Choroid plexus epithelial cell (primary cell): ENCODE results near the gene ESYT3.

Experiments
- DNase-seq: peaks from one replicate; pipeline ENCODE4 v3.0.0-alpha.2; 2010; ENCODE audit warnings: low read depth
- H3K4me3 ChIP-seq: 2 replicates; pipeline ENCODE4 v1.5.1; 2011; ENCODE audit warnings: low read depth, mild to moderate bottlenecking, control low read depth, low read length, moderate library complexity
- TF ChIP-seq, protein P1 (sequence below): conservative IDR thresholded peaks from 2 replicates; pipeline ENCODE4 v1.5.1; 2011; ENCODE audit warnings: low read depth, mild to moderate bottlenecking, control low read depth, inconsistent platforms, low read length, moderate library complexity

The ESYT3 gene

DNA sequence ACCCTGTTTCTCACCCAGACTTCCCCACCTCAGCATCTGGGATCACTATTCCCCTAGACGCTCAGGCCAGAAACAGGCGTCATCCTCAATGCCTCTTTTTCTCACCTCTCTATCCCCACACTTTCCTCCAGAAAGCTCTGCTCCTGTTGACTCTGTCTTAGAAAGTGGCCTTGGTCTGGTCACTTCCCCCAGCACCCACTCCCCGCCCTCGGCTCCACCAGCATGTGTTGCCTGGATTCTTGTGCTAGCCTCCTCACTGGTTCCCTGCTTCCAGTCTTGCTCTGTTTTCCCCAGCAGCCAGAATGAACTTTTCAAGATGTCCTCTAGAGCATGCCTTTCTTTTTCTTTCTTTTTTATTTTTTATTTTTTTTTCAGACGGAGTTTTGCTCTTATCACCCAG is 39.7 kb upstream of the ESYT3 start:
- no peak overlapping the region for H3K4me3 ChIP-seq
- TF ChIP-seq, protein P1, sequence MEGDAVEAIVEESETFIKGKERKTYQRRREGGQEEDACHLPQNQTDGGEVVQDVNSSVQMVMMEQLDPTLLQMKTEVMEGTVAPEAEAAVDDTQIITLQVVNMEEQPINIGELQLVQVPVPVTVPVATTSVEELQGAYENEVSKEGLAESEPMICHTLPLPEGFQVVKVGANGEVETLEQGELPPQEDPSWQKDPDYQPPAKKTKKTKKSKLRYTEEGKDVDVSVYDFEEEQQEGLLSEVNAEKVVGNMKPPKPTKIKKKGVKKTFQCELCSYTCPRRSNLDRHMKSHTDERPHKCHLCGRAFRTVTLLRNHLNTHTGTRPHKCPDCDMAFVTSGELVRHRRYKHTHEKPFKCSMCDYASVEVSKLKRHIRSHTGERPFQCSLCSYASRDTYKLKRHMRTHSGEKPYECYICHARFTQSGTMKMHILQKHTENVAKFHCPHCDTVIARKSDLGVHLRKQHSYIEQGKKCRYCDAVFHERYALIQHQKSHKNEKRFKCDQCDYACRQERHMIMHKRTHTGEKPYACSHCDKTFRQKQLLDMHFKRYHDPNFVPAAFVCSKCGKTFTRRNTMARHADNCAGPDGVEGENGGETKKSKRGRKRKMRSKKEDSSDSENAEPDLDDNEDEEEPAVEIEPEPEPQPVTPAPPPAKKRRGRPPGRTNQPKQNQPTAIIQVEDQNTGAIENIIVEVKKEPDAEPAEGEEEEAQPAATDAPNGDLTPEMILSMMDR: no peak
- DNase-seq: no peak

DNA sequence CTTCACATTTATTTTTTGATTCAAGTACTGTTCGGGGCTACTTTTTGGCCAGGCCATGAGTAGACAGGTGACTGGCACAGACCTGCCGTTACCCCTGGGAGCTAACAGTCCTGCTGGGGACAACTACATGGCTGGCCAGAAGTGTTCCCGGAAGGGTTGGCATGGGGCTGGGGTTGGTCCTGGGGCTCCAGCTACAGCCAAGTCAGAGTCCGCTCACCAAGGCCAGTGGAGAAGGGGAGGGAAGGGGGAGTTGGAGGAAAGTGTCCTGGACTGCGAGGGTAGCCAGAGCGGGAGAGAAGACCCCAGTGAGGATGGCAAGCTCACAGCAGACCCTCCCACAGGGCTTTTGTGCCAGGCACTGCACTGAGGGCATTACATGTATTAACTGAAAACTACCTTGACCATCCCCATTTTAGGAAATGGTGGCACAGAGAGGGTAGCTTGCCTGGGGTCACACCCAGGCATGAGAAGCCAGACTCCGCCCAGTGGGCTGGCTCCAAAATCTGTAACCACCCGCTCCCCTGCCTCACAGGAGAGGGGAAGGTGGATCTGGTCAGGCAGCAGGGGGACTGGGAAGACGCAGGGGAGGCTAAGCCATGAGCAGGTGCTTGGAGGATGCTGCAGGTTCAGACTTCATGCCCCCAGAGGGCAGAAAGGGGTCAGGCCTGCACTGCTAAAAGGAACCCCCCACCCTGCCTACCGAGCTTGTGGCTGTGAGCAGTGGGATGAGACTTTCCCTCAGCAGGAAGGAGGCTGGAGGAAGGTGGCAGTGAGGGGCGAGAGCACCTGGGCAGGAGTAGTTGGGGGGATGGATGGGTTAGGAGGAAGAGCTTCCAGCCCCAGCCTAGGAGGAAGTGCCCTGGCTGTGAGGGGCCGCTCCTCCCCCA is 38.3 kb upstream of the ESYT3 start:
- H3K4me3 ChIP-seq: no peak overlapping the region
- TF ChIP-seq, protein P1: no peak
- no peak for DNase-seq

DNA sequence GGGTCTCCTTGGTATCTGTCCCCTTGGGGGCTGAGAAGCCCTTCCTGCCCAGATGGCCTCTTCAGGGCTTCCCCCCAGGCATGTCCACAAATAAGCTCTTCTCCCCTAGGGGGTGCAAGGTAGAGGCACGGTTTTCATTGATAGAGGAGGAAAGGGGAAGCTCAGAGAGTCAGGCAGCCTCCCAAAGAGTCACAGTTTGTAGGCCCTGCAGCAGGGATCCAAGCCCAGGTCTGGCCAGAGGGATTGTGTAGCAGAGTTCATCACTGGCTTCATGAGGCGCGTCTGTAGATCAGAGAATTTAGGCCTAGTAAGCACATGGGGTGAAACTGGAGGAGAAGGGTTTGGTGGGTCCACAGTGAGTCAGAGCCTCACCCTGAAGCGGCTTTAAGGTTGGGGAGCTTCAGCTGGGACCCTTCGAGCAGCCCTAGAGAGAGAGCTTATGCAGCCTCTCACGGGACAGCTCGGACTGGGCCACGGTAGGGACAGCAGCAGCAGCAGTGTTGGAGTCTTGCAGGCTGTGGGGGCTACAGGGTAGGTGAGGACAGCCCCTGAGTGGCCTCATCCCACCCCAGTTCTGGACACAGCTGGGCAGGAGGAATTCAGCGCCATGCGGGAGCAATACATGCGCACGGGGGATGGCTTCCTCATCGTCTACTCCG is 37.5 kb upstream of the ESYT3 start:
- no peak overlapping the region for H3K4me3 ChIP-seq
- TF ChIP-seq, protein P1: no peak
- DNase-seq: no peak

DNA sequence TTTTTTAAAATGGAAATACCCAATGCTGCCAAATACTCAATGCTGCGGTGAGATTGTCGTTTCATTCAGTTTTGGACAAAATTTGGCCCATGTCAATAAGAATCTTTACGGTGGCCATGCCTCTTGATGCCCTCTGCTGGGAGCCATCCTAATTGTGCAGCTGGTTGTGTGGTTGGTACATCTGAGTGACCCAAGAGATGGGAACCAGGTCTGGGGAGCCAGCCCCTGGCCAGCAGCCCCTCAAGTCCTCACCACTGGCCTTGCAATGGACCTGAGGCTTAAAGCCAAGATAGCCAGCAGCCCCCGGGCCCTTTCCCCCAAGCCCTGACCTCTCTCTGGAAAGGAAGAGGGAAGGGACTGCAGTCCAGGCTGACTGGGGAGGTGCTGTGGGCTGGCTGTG is 36.4 kb upstream of the ESYT3 start:
- no peak for DNase-seq
- TF ChIP-seq, protein P1: peak; percentile 33
- H3K4me3 ChIP-seq: no peak overlapping the region

DNA sequence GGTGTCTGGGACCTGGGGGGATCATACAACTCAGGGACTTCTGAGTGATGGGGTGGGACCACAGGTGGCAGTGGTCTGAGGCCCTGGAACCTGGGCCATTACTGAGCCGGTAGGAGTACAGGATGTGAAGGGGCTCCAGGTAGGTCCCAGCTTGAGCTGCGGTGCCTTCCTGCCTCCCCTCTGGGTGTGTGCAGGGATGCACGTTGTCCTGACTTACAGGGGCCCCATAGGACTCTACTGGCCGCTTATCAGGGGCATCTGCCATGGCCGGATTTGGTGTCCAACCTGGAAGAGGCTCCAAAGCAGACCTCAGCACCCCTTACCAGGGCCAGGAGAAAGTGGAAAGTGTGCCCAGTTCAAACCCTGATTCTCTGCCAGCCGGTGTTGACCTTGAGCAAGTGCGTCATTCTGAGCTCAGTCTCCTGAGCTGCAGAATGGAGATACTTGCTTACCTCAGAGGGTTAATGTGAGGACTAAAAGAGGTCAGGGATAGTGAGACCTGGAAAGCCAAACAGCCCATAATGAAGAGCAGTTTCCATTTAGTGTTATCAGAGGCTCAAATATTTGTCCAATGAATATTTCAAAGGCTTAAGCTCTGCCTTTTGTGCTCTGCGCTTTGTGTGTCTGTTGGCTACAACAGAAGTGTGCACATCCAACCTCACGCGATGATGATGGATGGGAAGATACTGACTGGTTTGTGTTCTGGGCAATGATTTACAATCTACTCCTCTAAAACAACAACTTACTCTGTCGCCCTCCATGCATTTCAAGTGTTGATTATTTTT is 35.4 kb upstream of the ESYT3 start:
- no peak for DNase-seq
- TF ChIP-seq, protein P1: no peak
- H3K4me3 ChIP-seq: no peak overlapping the region

DNA sequence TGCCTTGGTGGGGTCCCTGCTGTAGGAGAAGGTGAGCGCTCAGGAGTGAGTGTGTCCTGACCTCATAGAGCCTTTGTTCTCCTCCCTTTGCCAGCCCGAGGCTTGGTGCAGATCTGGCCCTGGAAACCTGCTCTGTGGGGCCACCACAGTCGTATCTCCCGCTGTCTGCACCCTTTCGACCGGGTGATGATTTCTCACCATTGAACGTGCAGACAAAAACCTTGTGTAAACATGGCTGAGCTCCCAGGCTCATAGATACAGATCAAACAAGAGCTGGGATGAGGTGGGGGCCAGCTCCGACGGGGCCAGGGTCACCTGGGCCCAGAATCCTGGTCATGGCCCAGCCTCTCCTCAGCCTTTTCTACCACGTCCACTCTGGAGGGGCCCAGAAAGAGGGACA is 34.6 kb upstream of the ESYT3 start:
- TF ChIP-seq, protein P1: no peak

More for the DNA sequence above, 34.6 kb upstream of the ESYT3 start:
- no peak overlapping the region for H3K4me3 ChIP-seq
- no peak for DNase-seq
